Measurements from ENCODE around the gene MME. TPM values are rescaled to one million over a fixed set of nuclear protein-coding genes. Genes with fewer than 3 reads are reported as not detected.
A peak's percentile ranks its signal among the peaks of the same experiment; 100 is the strongest.

MME gene
- total RNA-seq, 1 donor: 1.7 TPM

DNA sequence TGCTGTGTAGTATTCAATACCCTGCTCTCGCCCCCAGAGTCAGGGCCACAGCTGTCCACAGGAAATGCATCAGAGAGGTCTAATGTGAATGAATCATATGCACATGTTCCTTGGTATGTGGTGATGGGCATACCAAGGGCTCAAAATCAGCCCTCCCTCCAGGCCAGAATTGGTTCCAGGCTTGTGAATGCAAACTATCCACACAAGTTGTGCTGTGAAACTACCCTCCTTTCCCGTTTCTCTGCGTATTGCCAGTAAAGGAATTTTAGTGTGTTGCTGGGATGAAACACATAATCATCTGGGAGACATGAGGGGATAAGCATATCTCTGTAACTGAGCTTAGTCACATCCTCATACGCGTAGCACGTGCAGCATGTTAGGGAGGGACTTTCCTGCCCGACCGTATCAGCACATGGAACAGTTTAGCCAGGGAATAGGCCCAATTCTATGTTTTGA lies 9.2 kb upstream of the MME start:
- Histone ChIP-seq H3K9me3 (ENCODE audit: low read depth, low read length) (peaks cover 11% of the 10 kb centered on the region), H3K4me1 (ENCODE audit: insufficient read depth, low read length) (no peaks in the 10 kb centered on the region), H3K27me3 (ENCODE audit: insufficient read depth, low read length) (no peaks in the 10 kb centered on the region), H3K4me3 (ENCODE audit: low read length) (no peak overlapping the region)

DNA sequence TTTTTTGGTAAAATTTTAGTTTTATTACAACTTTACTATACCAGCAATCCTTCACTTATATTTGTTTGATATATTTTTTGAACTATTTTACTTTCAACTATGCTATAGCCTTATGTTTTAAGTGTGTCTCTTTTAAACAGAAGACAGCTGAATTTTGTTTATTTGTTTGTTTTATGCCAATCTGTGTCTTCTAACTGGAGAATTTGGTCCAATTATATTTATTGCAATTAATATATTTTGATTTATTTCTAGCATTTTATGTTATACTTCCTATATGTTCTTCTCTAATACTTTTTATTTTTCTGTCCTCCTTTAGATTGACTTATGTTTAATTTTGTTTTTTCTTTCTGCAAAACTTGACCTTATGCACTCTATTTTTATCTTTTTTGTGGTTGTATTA lies 4.9 kb upstream of the MME start:
- Histone ChIP-seq H3K27me3 (ENCODE audit: insufficient read depth, low read length) (peaks cover 18% of the 10 kb centered on the region), H3K9me3 (ENCODE audit: low read depth, low read length) (peaks cover 11% of the 10 kb centered on the region)

DNA sequence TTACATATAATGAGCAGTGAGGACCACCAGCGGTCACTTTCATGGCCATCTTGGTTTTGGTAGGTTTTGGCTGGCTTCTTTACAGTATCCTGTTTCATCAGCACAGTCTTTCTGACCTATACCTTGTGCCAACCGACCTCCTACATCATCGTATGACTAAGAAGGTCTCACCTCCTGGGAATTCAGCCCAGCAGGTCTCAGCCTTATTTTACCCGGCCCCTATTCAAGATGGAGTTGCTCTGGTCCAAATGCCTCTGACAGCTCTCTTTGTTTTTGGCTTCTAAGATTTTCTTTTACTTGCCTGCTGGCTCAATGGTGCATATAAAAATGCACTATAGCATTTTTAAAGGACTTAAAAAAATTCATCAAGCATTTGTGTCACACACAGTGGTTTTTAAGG lies 3.2 kb upstream of the MME start:
- Histone ChIP-seq H3K9me3 (ENCODE audit: low read depth, low read length) (peaks cover 11% of the 10 kb centered on the region), H3K4me1 (ENCODE audit: insufficient read depth, low read length) (peaks cover 20% of the 10 kb centered on the region), H3K27me3 (ENCODE audit: insufficient read depth, low read length) (peaks cover 32% of the 10 kb centered on the region), H3K4me3 (ENCODE audit: low read length) (no peak overlapping the region)

More for the DNA sequence above, 4.9 kb upstream of the MME start:
- Histone ChIP-seq H3K4me1 (ENCODE audit: insufficient read depth, low read length) (peaks cover 12% of the 10 kb centered on the region), H3K4me3 (ENCODE audit: low read length) (no peak overlapping the region)

DNA sequence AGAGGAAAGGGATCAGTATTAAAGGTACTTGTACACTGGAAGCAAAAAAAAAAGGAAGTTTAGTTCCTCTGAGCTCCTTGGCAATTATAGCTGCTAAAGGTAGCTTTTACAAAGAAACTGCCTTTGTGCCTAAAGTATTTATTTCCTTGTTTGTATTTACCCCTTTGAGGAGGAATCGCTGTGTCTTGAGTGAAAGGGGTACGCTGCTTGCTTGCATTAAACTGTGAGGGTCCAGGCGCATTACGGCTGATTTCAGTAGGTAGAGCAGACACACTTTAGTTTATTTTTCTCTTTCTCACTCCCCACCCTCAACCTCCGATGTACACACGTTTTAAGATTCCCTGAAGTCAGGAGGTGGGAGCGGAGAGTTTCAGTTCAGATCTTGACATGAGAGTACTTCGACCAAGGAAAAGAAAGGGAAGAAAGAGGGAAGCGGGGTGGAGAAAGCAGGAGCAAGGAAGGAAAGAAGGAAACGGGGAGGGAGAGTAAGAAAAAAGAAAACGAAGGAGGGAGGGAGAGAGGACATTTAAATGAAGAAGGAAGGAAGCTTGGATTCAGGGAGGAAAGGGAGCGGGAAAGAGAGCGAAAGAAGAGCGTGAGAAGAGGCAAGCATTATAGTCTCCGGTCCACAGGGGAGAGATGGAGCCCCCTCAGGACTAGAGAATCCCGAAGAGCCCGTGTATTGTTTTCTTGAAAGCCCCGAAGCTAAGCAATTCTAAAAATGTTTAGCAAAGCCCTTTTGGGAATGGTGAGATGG lies 1.2 kb upstream of the MME start:
- peaks cover 20% of the 10 kb centered on the region for H3K4me1 ChIP-seq (ENCODE audit: insufficient read depth, low read length)
- peaks cover 32% of the 10 kb centered on the region for H3K27me3 ChIP-seq (ENCODE audit: insufficient read depth, low read length)
- H3K9me3 ChIP-seq (ENCODE audit: low read depth, low read length): peaks cover 11% of the 10 kb centered on the region
- H3K4me3 ChIP-seq (ENCODE audit: low read length): peak overlapping the region; percentile 40

DNA sequence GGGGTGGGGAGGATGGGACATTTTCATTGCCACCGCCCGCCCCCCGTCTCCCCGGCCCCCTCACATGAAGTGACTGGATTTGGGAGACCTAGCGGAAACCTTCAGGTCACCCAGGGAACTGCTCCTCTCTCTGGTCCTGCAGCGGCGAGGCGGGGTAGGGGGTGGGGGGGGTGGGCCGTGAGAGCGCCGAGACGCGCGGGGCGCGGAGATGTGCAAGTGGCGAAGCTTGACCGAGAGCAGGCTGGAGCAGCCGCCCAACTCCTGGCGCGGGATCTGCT lies 712 bp upstream of the MME start:
- Histone ChIP-seq H3K4me1 (ENCODE audit: insufficient read depth, low read length) (peaks cover 20% of the 10 kb centered on the region), H3K27me3 (ENCODE audit: insufficient read depth, low read length) (peaks cover 32% of the 10 kb centered on the region), H3K9me3 (ENCODE audit: low read depth, low read length) (peaks cover 11% of the 10 kb centered on the region), H3K4me3 (ENCODE audit: low read length) (peak overlapping the region; percentile 44)

DNA sequence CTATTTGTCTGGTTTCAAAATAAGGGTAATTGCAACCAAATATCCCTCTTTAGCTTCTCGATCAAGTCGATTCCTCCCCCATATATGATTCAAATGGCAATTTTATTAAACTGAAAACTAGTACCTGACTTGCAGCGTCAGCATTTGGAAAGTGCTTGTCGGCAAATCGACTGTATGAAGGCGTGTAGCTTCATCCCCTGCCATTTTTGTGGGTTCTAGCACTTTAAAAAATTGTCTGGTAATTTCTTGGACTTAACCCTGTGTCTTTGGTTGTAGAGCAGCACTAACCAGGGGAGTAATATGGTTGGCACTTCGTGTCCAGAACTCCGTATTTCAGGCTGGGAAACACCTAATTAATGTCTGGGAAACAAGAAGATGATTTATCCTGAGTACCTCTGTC lies 573 bp downstream of the MME start:
- Histone ChIP-seq H3K9me3 (ENCODE audit: low read depth, low read length) (peaks cover under 1% of the 10 kb centered on the region), H3K4me1 (ENCODE audit: insufficient read depth, low read length) (peaks cover 20% of the 10 kb centered on the region), H3K27me3 (ENCODE audit: insufficient read depth, low read length) (peaks cover 32% of the 10 kb centered on the region), H3K4me3 (ENCODE audit: low read length) (peak overlapping the region; percentile 44)

DNA sequence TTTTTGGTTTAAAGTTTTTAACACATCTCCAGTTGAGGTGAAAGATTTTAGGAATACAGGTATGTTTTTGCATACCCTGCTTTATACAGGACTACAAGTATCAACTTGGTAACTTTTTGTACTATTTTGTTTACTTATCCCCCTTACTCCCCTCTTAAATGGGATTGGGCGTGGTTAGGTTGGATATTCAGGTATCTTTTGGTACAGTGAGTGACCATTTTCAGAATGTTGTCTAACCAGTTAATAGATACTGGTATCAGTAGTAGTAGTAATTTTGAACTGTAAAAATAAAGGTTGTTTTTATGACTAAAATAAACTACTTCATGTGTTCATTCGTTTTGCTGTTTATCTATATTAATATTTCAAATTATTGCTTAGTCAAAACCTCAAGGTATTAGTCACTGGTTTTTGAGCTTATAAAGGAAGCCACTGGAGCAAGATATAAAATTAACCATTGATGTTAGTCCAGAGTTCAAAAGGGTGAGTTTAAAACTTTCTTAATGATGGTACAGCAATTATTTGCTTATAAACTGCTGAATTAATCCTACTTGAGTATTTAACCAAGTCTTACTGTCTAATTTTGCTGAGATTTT lies 3.3 kb downstream of the MME start:
- Histone ChIP-seq H3K4me1 (ENCODE audit: insufficient read depth, low read length) (peaks cover 20% of the 10 kb centered on the region), H3K27me3 (ENCODE audit: insufficient read depth, low read length) (peaks cover 27% of the 10 kb centered on the region), H3K4me3 (ENCODE audit: low read length) (no peak overlapping the region), H3K9me3 (ENCODE audit: low read depth, low read length) (no peaks in the 10 kb centered on the region)

DNA sequence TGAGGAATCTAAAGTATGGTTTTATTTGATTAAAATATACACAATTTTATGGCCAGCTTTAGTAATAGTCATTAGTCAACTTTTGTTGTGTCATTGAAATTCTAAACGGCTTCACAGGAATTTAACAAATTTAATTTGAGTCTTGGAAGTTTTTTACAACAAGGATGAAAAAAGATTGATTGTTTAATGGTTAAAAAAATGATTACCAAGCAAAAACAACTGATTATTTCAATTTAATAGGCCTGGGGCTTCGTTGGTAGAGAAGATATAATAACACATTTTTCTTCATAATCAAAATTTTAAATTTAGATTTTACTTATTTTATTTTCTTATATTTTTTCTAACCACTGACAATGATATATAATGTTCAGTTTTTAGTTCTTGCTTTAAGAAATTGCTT lies 4.4 kb downstream of the MME start:
- Histone ChIP-seq H3K4me1 (ENCODE audit: insufficient read depth, low read length) (peaks cover 14% of the 10 kb centered on the region), H3K27me3 (ENCODE audit: insufficient read depth, low read length) (peaks cover 19% of the 10 kb centered on the region), H3K9me3 (ENCODE audit: low read depth, low read length) (no peaks in the 10 kb centered on the region), H3K4me3 (ENCODE audit: low read length) (no peak overlapping the region)

DNA sequence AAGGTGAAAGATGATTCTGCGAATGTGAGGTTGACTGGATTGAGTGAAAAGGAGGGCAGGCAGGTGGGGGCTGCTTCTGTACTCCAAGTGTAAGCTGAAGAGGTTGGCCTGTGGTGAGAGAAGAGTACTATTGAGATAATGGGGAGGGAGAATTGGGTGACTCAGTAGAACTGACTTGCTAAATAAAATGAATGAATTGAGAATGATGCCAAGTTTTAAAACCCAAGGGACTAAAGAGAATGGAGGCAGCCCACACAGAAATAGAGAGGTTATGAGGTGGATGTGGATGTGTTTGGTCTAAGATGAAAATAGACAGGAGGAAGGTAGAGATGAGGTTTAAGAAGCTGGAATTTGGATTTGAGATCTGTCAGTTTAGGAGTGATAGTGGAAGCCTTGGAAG lies 5.9 kb downstream of the MME start:
- H3K27me3 ChIP-seq (ENCODE audit: insufficient read depth, low read length): peaks cover 6% of the 10 kb centered on the region
- no peaks in the 10 kb centered on the region for H3K4me1 ChIP-seq (ENCODE audit: insufficient read depth, low read length)
- no peak overlapping the region for H3K4me3 ChIP-seq (ENCODE audit: low read length)
- H3K9me3 ChIP-seq (ENCODE audit: low read depth, low read length): no peaks in the 10 kb centered on the region

DNA sequence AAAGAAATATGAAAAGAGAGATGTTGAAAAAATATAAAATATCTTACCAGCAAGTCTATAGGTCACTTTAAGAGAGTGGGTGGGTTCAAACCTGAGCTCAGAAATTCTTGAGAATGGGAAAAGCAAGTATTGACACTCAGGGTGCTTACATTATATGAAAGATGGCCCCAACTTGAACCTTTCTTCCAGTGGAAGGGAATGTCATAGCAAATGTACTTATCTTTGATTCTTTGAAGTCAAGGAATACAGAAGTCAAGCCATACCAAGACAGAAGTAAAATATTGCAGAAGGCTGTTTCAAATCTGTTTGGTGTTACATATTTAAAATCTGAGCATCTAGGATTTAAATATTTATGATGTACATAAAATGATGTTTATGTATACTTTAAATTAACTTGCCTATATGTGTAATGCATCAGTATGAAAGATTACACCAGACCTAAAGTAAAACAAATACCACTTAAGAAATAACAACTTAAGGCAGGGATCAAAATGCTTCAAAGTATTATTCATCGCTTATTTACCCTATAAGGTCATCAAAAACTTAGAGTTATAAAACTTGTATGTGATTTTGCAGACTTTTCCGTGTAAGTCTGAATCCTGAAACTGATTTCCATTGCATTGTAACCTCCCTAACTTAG lies 8.7 kb downstream of the MME start:
- Histone ChIP-seq H3K9me3 (ENCODE audit: low read depth, low read length) (no peaks in the 10 kb centered on the region), H3K27me3 (ENCODE audit: insufficient read depth, low read length) (no peaks in the 10 kb centered on the region), H3K4me3 (ENCODE audit: low read length) (no peak overlapping the region), H3K4me1 (ENCODE audit: insufficient read depth, low read length) (no peaks in the 10 kb centered on the region)

DNA sequence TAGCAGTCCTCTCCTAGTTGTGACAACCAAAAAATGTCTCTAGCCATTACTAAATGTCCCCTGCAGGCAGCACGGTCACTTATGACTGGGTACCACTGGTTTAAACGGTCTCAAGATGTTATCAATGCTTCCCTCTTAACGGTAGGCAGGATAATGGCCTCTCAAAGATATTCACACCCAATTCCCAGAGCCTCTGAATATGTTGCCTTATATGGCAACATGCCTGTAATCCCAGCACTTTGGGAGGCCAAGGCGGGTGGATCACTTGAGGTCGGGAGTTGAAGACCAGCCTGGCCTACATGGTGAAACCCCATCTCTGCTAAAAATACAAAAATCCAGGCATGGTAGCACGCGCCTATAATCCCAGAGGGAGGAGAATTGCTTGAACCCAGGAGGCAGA lies 9.4 kb downstream of the MME start:
- Histone ChIP-seq H3K9me3 (ENCODE audit: low read depth, low read length) (no peaks in the 10 kb centered on the region), H3K27me3 (ENCODE audit: insufficient read depth, low read length) (no peaks in the 10 kb centered on the region), H3K4me1 (ENCODE audit: insufficient read depth, low read length) (no peaks in the 10 kb centered on the region), H3K4me3 (ENCODE audit: low read length) (no peak overlapping the region)

DNA sequence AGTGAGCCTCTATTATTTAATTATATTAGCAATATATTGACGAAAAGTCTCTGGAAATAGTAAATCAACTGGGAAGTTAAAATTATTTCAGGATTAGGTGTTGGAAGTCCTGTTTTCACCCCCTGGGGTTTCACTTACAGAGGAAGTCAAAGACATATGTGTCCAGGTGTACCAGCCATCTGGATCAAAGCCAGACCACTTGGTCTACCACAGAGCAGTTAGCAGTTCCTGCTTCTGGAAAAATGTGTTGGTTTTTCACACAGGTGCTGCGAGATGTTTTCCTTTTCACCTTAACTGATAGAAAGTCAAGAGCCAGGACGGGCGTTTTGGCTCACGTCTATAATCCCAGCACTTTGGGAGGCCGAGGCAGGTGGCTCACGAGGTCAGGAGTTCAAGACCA lies 13.1 kb downstream of the MME start:
- Histone ChIP-seq H3K4me1 (ENCODE audit: insufficient read depth, low read length) (peaks cover 17% of the 10 kb centered on the region), H3K4me3 (ENCODE audit: low read length) (no peak overlapping the region), H3K27me3 (ENCODE audit: insufficient read depth, low read length) (no peaks in the 10 kb centered on the region), H3K9me3 (ENCODE audit: low read depth, low read length) (no peaks in the 10 kb centered on the region)

DNA sequence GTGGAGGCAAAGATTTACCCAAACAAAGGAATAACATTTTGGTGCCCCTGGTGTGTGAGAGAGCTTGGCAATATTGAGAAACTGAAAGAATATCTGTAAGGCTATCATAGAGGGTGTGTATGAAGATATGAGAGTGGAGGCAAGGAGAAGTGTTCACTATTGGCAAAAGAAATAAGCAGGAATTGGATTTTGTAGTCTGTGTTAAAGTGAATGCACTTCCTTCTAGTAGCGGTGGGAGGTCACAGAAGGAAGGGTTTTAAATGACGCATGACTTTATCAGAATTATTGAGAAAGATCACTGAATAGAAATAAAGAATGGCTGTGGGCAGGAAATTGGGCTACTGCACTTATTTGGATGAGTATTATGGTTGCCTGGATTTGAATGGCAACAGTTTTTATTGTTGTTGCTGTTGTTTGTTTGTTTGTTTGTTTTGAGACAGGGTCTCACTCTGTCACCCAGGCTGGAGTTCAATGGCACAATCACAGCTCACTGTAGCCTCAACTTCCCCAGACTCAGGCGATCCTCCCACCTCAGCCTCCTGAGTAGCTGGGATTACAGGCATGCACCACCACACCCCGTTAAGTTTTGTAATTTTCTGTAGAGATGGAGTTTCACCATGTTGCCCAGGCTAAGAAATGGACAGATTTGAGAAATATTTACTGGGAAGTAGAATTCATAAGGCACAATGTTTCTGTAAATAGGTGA lies 16.3 kb downstream of the MME start:
- Histone ChIP-seq H3K4me1 (ENCODE audit: insufficient read depth, low read length) (peaks cover 17% of the 10 kb centered on the region), H3K4me3 (ENCODE audit: low read length) (no peak overlapping the region), H3K9me3 (ENCODE audit: low read depth, low read length) (no peaks in the 10 kb centered on the region), H3K27me3 (ENCODE audit: insufficient read depth, low read length) (no peaks in the 10 kb centered on the region)

DNA sequence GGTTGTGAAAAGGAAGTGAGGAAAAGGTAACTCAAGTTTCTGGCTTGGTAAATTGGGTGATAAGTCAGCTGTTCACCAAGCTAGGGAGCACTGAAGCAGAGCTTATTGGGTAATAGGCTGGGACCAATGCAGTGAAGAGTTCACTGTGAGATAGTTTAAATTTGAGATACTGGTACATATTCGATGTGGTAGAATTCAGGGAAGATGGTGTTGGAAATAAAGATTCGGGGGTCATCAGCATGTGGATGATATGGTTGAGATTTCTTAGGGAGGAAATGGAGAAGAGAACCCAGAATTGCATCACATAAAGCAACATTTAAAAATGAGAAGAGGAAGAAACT lies 16.9 kb downstream of the MME start:
- H3K4me3 ChIP-seq (ENCODE audit: low read length): no peak overlapping the region
- no peaks in the 10 kb centered on the region for H3K9me3 ChIP-seq (ENCODE audit: low read depth, low read length)
- H3K27me3 ChIP-seq (ENCODE audit: insufficient read depth, low read length): no peaks in the 10 kb centered on the region
- H3K4me1 ChIP-seq (ENCODE audit: insufficient read depth, low read length): peaks cover 17% of the 10 kb centered on the region

DNA sequence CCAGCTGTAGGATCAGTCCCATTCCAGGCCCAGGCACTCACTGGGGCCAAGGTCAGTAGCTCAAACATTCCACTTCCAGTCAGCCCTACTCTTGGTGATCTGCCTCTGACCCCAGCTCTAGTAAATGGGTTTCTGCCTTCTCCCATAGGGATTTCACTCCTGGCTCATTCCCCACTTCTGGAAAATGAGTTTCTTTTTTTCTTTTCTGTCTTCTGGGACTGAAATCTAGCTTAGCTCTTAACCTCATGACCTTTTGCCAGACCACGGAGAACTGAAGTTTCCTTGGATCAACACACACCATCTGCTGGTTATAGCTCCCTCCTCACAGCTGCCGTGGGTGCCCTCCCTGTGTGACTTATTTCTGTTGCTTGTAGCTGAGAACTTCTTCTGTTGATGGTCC lies 21.3 kb downstream of the MME start:
- Histone ChIP-seq H3K4me1 (ENCODE audit: insufficient read depth, low read length) (peaks cover 13% of the 10 kb centered on the region), H3K27me3 (ENCODE audit: insufficient read depth, low read length) (no peaks in the 10 kb centered on the region), H3K9me3 (ENCODE audit: low read depth, low read length) (no peaks in the 10 kb centered on the region), H3K4me3 (ENCODE audit: low read length) (no peak overlapping the region)

Data from mononuclear cell (primary cell).